Measurements from ENCODE around the gene OGT.
"Not testable (repeated sequence)": the region's sequence is repeated elsewhere in the genome, so short reads cannot be mapped to it uniquely, and the experiment has no call there.

The OGT gene

DNA sequence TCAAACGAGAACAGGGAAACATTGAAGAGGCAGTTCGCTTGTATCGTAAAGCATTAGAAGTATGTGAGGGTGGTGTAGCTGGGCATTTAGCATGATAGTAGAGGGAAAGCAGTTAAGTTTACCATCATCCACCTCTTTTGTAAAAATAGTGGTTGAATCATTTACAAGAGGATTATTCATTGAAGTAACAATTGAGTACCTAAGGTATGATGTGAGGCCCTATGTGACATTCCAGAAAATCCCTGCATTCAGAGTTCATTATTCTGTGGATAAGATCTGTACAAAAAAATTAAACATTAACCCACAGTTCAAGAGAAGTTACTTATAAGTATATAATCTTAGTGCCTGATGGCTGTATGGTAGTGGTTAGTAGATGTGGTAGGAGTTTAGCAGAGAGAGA lies 23.1 kb downstream of the OGT start:
- H3K36me3 ChIP-seq (ENCODE audit: control insufficient read depth, insufficient read depth, low read length): peaks cover 76% of the 10 kb centered on the region
- H3K27ac ChIP-seq (ENCODE audit: low read depth, low read length): no peak overlapping the region
- H3K27me3 ChIP-seq (ENCODE audit: control insufficient read depth, insufficient read depth, low read length): no peaks in the 10 kb centered on the region
- no peaks in the 10 kb centered on the region; the same call in 1 of the 2 replicates for H3K9me3 ChIP-seq (ENCODE audit: control insufficient read depth, insufficient read depth, low read depth, low read length)
- H3K4me3 ChIP-seq (ENCODE audit: low read depth, low read length): no peak overlapping the region
- H3K4me1 ChIP-seq (ENCODE audit: control insufficient read depth, insufficient read depth, low read length): no peaks in the 10 kb centered on the region
- H3K9ac ChIP-seq (ENCODE audit: low read length): no peak overlapping the region

DNA sequence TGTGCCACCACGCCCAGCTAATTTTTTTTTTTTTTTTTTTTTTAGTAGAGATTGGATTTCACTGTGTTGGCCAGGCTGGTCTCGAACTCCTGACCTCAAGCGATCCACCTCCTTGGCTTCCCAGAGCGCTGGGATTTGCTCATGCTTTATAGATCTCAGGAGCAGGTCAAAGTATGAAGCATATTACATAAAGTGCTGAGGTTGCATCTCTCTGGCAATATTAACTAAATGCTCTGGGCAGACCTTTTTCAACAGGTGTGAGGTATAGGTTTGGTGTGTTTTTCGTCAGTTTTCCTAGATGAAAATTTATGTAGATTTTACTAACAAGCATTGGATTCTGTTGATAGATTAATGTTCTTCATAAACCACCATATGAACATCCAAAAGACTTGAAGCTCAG lies 26.0 kb downstream of the OGT start:
- Histone ChIP-seq H3K9ac (ENCODE audit: low read length) (no peak overlapping the region), H3K4me3 (ENCODE audit: low read depth, low read length) (no peak overlapping the region), H3K4me1 (ENCODE audit: control insufficient read depth, insufficient read depth, low read length) (no peaks in the 10 kb centered on the region), H3K27ac (ENCODE audit: low read depth, low read length) (no peak overlapping the region), H3K9me3 (ENCODE audit: control insufficient read depth, insufficient read depth, low read depth, low read length) (no peaks in the 10 kb centered on the region; the same call in 1 of the 2 replicates), H3K36me3 (ENCODE audit: control insufficient read depth, insufficient read depth, low read length) (peaks cover 94% of the 10 kb centered on the region), H3K27me3 (ENCODE audit: control insufficient read depth, insufficient read depth, low read length) (no peaks in the 10 kb centered on the region)

DNA sequence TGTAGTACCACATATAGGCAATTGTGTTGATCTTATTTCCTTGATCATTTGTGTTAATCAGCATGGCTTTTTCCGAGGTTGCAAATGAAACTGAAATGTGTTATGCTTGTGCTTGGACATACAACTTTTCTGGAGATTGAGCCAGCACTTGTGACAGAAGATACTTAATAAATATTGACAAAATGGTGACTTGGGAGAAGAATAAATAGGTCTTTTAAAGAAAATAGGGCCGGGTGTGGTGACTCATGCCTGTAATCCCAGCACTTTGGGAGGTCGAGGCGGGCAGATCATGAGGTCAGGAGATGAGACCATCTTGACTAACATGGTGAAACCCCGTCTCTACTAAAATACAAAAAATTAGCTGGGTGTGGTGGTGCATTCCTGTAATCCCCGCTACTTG lies 26.9 kb downstream of the OGT start:
- H3K4me1 ChIP-seq (ENCODE audit: control insufficient read depth, insufficient read depth, low read length); H3K27ac ChIP-seq (ENCODE audit: low read depth, low read length); H3K9ac ChIP-seq (ENCODE audit: low read length); H3K9me3 ChIP-seq (ENCODE audit: control insufficient read depth, insufficient read depth, low read depth, low read length); H3K4me3 ChIP-seq (ENCODE audit: low read depth, low read length); H3K27me3 ChIP-seq (ENCODE audit: control insufficient read depth, insufficient read depth, low read length): not testable (repeated sequence)
- peaks cover 94% of the 10 kb centered on the region for H3K36me3 ChIP-seq (ENCODE audit: control insufficient read depth, insufficient read depth, low read length)

DNA sequence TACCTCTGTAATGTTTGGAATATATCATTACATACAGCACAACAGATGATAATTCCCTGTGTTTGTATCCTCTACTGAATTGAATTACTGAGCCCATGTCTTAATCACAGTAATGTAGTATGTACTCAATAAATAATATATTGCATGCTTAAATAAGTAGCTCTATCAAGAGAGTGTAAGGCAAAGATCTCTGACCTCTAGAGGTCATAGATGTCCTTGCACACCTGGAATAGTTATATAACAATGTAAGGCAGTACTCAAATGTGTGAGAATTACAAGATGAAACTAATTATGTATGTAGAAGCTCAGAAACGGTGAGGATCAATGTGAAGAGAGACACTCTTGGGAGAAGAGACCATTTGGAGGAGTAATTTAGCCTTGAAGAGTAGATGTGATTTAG lies 31.0 kb downstream of the OGT start:
- Histone ChIP-seq H3K9ac (ENCODE audit: low read length) (no peak overlapping the region), H3K4me1 (ENCODE audit: control insufficient read depth, insufficient read depth, low read length) (no peaks in the 10 kb centered on the region), H3K9me3 (ENCODE audit: control insufficient read depth, insufficient read depth, low read depth, low read length) (no peaks in the 10 kb centered on the region; the same call in 1 of the 2 replicates), H3K4me3 (ENCODE audit: low read depth, low read length) (no peak overlapping the region), H3K27me3 (ENCODE audit: control insufficient read depth, insufficient read depth, low read length) (no peaks in the 10 kb centered on the region), H3K36me3 (ENCODE audit: control insufficient read depth, insufficient read depth, low read length) (peaks cover 91% of the 10 kb centered on the region), H3K27ac (ENCODE audit: low read depth, low read length) (no peak overlapping the region)

DNA sequence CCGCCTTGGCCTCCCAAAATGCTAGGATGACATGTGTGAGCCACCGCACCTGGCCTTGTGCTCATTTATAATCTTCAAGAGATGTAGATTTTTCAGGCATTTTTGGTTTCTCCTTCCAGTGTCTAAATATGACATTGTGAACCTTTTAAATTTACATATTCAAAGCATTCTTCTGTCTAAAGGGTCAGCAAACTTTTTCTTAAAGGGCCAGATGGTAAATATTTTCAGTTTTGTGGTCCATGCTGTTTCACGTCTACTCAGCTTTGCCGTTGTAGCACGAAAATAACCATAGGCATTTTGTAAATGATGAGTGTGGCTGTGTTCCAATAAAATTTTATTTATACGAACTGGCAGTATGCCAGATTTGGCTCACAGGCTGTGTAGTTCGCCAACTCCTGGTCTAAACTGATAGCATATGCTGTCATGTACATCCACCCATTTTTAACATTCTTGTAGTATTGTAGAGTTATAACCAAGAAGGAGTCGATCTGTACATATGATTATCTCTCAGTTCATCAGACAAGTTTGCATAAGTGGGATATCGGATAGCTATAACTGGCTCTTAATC lies 32.7 kb downstream of the OGT start:
- no peak overlapping the region for H3K27ac ChIP-seq (ENCODE audit: low read depth, low read length)
- no peak overlapping the region for H3K4me3 ChIP-seq (ENCODE audit: low read depth, low read length)
- no peaks in the 10 kb centered on the region for H3K27me3 ChIP-seq (ENCODE audit: control insufficient read depth, insufficient read depth, low read length)
- no peaks in the 10 kb centered on the region; the same call in 1 of the 2 replicates for H3K9me3 ChIP-seq (ENCODE audit: control insufficient read depth, insufficient read depth, low read depth, low read length)
- H3K9ac ChIP-seq (ENCODE audit: low read length): no peak overlapping the region
- H3K4me1 ChIP-seq (ENCODE audit: control insufficient read depth, insufficient read depth, low read length): no peaks in the 10 kb centered on the region
- peaks cover 86% of the 10 kb centered on the region for H3K36me3 ChIP-seq (ENCODE audit: control insufficient read depth, insufficient read depth, low read length)

DNA sequence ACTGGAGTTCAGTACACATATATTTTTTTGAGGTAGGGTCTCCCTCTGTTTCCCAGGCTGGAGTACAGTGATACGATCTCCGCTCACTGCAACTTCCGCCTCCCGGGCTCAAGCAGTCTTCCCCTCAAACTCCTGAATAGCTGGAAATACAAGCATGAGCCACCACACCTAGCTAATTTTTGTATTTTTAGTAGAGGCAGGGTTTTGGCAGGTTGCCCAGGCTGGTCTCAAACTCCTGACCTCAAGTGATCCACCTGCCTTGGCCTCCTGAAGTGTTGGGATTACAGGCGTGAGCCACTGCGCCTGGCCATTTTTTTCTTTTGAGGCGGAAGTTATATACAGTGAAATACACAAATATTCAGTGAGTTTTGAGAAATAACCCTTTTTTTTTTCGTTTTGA lies 38.5 kb downstream of the OGT start:
- H3K4me1 ChIP-seq (ENCODE audit: control insufficient read depth, insufficient read depth, low read length); H3K4me3 ChIP-seq (ENCODE audit: low read depth, low read length); H3K27ac ChIP-seq (ENCODE audit: low read depth, low read length); H3K9ac ChIP-seq (ENCODE audit: low read length); H3K27me3 ChIP-seq (ENCODE audit: control insufficient read depth, insufficient read depth, low read length); H3K9me3 ChIP-seq (ENCODE audit: control insufficient read depth, insufficient read depth, low read depth, low read length): not testable (repeated sequence)
- H3K36me3 ChIP-seq (ENCODE audit: control insufficient read depth, insufficient read depth, low read length): peaks cover 80% of the 10 kb centered on the region

DNA sequence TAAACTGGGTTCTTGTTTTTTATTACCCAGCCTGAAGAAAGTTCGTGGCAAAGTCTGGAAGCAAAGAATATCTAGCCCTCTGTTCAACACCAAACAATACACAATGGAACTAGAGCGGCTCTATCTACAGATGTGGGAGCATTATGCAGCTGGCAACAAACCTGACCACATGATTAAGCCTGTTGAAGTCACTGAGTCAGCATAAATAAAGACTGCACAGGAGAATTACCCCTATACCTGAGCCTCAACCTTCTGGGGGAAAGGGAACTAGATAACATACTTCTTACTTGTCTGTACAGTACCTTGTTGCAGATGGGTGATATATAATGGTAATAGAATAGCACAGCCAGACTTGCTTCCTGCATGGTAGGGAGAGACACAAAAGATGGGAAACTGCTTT lies 40.7 kb downstream of the OGT start:
- Histone ChIP-seq H3K4me1 (ENCODE audit: control insufficient read depth, insufficient read depth, low read length) (no peaks in the 10 kb centered on the region), H3K9ac (ENCODE audit: low read length) (no peak overlapping the region), H3K27ac (ENCODE audit: low read depth, low read length) (no peak overlapping the region), H3K4me3 (ENCODE audit: low read depth, low read length) (no peak overlapping the region), H3K36me3 (ENCODE audit: control insufficient read depth, insufficient read depth, low read length) (peaks cover 63% of the 10 kb centered on the region), H3K9me3 (ENCODE audit: control insufficient read depth, insufficient read depth, low read depth, low read length) (peaks cover 6% of the 10 kb centered on the region; the same call in 1 of the 2 replicates), H3K27me3 (ENCODE audit: control insufficient read depth, insufficient read depth, low read length) (no peaks in the 10 kb centered on the region)

DNA sequence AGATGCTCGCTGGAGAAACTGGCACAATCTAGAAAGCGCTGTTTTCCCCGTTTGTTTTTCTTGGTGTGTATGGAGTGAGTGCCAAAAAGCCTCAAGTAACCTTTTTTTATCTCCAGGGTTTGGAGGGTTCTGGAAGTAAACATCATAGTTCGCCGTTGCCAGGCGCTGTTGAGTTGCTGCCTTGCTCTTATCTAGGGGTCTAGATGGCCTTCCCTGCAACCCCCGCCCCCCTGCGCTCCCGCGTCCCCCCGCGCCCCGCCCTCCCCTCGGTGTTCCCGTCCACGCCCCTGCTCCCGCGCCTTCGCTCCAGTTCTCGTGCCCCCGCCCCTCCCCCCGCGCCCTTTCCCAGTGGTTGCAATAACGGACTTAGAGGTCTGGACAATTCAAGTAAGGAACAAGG lies 44.8 kb downstream of the OGT start:
- H3K27me3 ChIP-seq (ENCODE audit: control insufficient read depth, insufficient read depth, low read length): no peaks in the 10 kb centered on the region
- H3K9ac ChIP-seq (ENCODE audit: low read length): no peak overlapping the region
- peaks cover 38% of the 10 kb centered on the region for H3K36me3 ChIP-seq (ENCODE audit: control insufficient read depth, insufficient read depth, low read length)
- H3K4me1 ChIP-seq (ENCODE audit: control insufficient read depth, insufficient read depth, low read length): no peaks in the 10 kb centered on the region
- H3K4me3 ChIP-seq (ENCODE audit: low read depth, low read length): no peak overlapping the region
- H3K9me3 ChIP-seq (ENCODE audit: control insufficient read depth, insufficient read depth, low read depth, low read length): peaks cover 6% of the 10 kb centered on the region; the same call in 1 of the 2 replicates
- no peak overlapping the region for H3K27ac ChIP-seq (ENCODE audit: low read depth, low read length)

DNA sequence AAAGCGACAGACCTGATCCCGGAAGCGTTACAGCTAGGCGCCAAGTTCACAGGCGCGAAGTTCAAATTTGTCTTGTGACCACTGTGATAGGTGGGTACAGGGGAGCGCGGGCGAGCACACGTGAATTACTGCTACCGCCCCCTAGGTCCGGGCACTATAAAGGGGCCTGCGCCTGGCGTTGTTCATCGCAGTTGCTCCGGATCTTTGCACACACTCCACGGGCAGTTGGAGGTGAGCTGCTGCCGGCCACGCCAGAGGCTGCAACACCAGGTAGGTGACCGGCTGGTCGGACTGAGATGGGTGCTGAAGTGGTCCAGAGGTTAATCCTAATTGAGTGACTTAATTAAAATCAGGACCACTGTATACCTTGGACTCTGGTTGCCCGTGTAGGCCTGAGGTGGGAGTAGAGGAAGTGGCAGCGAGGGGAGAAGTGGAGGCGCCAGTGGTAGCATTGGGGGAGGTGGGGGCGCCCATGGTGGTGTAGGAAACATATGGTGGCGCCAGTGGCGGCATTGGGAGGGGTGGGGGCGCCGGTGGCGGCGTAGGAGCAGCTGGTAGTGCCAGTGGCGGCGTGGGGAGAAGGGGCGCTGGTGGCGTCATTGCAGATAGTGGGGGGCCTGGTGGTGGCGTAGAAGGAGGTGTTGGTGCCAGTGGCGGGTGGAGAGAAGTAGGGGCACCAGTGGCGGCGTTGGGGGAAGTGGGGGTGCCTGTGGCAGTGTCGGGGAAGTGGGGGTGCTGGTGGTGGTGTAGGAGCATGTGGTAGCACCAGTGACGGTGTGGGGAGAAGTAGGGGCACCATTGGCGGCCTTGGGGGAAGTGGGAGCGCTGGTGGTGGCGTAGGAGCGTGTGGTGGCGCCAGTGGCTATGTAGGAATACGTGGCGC lies 45.6 kb downstream of the OGT start, which contains the start of gene GCNA:
TSS of gene GCNA (plus strand) at position 185 of the 883 bp plus-strand sequence. CDS start 2,385 bp downstream, outside the sequence.
- Histone ChIP-seq H3K9ac (ENCODE audit: low read length) (no peak within 1 kb of the TSS), H3K4me3 (ENCODE audit: low read depth, low read length) (no peak within 1 kb of the TSS), H3K27ac (ENCODE audit: low read depth, low read length) (no peak within 1 kb of the TSS), H3K27me3 (ENCODE audit: control insufficient read depth, insufficient read depth, low read length) (no peaks in the 10 kb centered on the region), H3K9me3 (ENCODE audit: control insufficient read depth, insufficient read depth, low read depth, low read length) (peaks cover 4% of the 10 kb centered on the region; the same call in 1 of the 2 replicates), H3K36me3 (ENCODE audit: control insufficient read depth, insufficient read depth, low read length) (peaks cover 31% of the 10 kb centered on the region), H3K4me1 (ENCODE audit: control insufficient read depth, insufficient read depth, low read length) (no peaks in the 10 kb centered on the region)

DNA sequence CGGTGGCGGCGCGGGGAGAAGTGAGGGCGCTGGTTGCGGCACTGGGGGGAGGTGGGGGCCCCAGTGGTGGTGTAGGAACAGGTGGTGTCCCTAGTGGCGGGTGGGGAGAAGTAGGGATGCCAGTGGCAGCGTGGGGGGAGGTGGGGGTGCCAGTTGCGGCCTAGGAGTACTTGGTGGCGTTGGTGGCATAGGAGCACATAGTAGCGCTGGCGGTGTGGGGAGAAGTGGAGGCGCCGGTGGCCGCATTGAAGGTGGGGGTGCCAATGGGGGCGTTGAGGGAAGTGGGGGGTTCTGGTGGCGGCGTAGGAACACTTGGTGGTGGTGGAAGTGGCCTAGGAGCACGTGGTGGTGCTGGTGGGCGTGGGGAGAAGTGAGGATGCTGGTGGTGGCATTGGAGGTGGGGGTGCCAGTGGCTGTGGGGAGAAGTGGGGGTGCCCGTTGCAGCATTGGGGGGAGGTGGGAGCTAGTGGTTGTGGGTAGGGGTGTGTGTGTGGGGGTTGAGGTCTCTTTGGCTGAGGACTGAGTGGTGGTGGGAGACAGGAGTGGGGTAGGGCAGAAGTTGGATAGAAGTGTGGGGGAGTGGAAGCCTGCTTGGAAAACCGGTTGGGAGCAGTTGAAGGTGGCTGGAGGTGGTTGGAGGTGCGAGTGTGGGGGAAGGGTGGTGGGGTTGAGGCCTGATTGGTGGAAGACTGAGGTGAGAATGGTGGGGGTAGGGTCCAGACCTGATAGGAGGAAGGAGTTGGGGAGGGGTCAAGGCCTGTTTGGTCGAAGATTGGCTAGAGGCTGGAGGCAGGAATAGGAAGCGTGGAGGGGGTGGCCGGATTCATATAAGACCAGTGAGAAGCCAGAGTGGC lies 46.5 kb downstream of the OGT start:
- H3K27me3 ChIP-seq (ENCODE audit: control insufficient read depth, insufficient read depth, low read length): no peaks in the 10 kb centered on the region
- no peak overlapping the region for H3K9ac ChIP-seq (ENCODE audit: low read length)
- H3K36me3 ChIP-seq (ENCODE audit: control insufficient read depth, insufficient read depth, low read length): peaks cover 22% of the 10 kb centered on the region
- H3K4me3 ChIP-seq (ENCODE audit: low read depth, low read length): no peak overlapping the region
- H3K9me3 ChIP-seq (ENCODE audit: control insufficient read depth, insufficient read depth, low read depth, low read length): no peaks in the 10 kb centered on the region
- H3K4me1 ChIP-seq (ENCODE audit: control insufficient read depth, insufficient read depth, low read length): no peaks in the 10 kb centered on the region
- H3K27ac ChIP-seq (ENCODE audit: low read depth, low read length): no peak overlapping the region

Data from HUES6 (cell line).